GM18867 (cell line): ENCODE results near the gene ULBP2.
"Not testable (repeated sequence)": the region's sequence is repeated elsewhere in the genome, so short reads cannot be mapped to it uniquely, and the experiment has no call there.

Source experiments
- ATAC-seq: cut with Tn5 transposase; IDR thresholded peaks from one replicate; pipeline ENCODE4 v1.9.1; 2021; ENCODE audit warnings: mild to moderate bottlenecking, moderate library complexity; ENCODE audit not compliant: unreplicated experiment

Gene ULBP2

GRCh38 chr6:149948616-149949015 is 6.8 kb downstream of the ULBP2 start:
- no peak for ATAC-seq

DNA sequence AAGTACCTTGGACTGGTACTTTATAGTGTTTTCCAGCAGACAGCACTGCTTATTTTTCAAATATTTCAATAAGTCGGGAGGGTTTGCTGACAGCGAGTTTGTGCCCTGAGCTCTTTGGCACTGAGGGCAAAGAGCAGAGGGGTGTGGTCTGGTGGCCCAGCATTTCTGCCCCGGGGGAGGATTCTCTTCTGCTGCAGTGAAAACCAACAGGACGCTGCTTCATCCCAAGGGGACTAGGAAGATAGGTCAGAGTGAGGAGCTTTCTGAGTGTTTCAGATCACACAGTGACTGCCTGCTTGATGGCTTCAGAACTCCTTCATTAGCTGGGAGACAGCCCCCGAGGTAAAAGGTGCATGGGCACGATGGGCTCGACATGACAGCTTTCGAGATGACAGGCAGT is 8.6 kb downstream of the ULBP2 start:
- no peak for ATAC-seq

DNA sequence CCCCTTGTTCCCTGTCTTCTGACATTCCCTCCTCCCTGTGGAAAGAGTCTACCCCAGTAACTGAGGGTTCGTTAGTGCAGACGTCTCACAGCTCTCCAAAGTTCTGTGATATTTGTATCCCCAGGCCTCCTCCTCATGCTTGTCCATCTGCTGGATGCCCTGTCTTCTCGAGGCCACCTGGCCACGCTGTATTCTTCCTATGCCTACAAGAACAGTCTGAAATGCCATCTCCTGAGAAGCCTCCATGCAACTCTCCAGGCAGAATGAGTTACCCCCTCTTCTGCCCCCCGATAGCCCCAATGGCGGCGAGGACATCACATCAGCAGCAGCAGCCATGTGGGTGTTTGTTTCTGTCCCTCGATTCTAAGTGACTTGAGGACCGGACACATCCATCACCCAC is 9.3 kb downstream of the ULBP2 start:
- no peak for ATAC-seq

DNA sequence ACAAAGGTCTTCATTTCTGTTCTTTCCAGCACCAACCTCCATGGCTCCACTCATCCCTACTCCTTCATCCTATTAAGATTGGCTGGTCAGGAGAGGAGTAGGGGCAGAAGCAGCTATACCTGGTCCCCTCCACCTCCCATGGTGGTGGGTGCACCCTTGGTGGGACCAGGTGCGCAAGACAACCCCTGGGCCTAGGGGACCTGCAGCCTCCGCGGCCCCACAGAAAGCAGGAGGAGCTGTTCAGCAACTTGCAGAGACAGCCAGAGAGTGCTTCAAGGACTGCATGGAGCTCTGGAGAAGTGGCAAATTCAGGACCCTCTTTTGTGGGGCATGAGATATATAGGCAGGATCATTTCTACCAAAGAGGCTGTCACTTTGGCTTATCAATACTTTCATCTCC is 9.8 kb downstream of the ULBP2 start:
- ATAC-seq: no peak

GRCh38 chr6:149953390-149953789 is 11.6 kb downstream of the ULBP2 start:
- ATAC-seq: not testable (repeated sequence)

DNA sequence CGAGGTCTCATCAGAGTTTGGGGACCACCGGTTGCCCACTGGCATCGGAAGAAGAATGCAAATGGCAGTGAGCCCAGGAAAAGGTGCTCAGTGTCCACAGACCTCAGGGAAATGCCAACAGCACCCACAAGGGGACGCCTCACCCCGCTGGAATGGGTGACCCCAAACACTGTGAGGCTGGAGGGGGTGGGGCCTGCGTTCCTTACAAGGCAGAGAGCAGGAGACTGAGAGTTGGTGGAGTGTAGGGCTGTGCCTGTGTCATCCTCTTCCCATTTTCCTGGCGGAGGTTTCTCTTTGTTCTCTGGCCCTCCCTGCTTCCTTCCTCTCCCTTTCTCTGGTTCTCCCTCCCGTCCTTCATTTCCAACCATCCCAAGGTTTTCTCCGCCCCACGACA is 12.1 kb downstream of the ULBP2 start:
- not testable (repeated sequence) for ATAC-seq

DNA sequence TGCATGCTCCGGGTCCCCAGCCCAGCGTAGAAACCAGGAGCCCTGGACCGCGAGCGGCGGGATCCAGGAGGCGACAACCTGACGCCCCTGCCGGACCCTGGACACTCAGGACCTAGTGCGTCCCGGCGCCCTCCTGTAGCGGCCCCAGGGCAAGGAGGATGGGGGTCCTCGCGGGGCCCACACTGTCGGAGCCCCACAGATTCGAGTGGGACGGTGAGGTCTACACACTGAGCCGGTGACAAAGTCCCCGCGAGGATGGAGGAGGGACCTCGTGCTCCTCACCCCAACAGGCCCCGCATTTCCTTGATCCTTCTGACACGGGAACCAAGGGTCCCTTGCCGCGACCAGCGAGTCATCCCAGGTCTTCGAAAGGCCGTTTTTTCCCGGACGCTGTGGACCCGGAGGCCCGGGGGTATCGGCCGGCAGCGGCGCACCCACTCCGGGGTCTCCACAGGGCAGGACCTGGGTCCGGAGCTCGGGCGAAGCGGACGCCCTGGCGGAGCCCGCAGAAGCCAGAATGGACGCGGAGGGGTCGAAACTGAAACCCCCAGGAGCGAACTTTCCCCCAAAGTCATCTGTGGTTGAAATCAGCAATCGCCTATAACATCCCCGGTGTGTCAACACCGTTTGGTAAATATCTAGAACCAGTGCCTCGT is 12.6 kb downstream of the ULBP2 start:
- not testable (repeated sequence) for ATAC-seq

GRCh38 chr6:149954984-149955653 is 13.3 kb downstream of the ULBP2 start:
- ATAC-seq: not testable (repeated sequence)

DNA sequence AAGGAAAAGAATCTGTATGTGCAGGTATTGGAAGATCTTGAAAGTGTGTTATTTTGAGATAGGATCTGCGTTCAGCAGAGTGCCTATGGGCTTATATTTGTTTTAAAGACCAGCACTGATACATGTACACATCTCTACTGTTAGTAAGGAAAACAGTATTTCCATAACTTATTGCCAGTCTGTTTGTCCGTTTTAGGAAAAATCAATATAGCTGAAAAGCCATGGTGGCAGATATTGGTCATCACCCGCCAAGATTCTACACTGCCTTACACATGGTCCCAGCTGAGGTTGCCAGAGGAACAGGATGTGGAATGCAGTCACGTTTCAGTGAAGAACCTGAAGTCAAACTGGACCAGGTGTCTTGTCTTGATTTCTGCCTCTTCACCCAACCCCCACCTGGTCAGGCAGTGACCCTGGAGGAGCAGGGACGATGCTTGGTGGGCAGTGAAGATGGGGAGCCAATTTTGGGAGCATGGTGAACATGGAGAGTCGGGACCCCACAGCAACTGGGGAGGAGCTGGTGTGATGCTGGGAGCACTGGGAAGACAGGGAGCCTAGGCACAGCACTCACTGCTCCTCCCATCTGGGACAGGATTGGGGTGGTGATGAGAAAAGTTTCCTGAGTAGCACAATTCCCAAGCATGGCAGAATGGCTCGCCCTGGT is 14.0 kb downstream of the ULBP2 start:
- ATAC-seq: not testable (repeated sequence)

GRCh38 chr6:149958124-149958523 is 16.3 kb downstream of the ULBP2 start:
- ATAC-seq: not testable (repeated sequence)

DNA sequence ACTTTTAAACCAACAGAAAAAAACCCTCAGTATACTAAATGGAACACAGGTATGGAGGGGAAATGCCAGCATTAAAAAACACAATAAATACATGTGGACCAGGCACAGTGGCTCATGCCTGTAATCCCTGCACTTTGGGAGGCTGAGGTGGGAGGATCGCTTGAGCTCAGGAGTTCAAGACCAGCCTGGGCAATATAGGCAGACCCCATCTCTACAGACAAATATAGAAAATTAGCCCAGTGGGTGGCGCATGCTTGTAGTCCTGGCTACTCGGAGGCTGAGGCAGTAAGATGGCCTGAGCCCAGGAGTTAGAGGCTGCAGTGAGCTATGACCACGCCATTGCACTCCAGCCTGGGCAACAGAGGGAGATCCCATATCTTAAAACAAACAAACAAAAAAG is 18.0 kb downstream of the ULBP2 start:
- ATAC-seq: not testable (repeated sequence)

DNA sequence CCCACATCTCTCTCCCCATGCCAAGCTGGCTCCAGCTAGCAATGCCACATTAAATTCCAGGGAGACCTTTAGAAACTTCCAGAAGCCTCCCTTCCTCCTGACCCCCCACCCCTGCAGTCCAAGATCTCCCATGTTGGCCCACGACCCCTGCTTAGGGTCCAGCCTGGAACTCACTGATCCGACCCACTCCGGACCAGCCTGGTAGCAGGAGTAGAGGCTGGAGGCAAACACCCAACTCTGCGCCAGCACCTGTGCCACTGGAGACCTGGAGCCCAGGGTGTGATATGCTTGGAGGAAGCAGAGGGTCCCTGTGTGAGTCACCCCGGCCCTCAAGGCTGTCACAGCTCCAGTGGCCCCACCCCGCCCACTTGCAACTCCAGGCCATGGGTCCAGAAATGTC is 18.7 kb downstream of the ULBP2 start:
- ATAC-seq: no peak

DNA sequence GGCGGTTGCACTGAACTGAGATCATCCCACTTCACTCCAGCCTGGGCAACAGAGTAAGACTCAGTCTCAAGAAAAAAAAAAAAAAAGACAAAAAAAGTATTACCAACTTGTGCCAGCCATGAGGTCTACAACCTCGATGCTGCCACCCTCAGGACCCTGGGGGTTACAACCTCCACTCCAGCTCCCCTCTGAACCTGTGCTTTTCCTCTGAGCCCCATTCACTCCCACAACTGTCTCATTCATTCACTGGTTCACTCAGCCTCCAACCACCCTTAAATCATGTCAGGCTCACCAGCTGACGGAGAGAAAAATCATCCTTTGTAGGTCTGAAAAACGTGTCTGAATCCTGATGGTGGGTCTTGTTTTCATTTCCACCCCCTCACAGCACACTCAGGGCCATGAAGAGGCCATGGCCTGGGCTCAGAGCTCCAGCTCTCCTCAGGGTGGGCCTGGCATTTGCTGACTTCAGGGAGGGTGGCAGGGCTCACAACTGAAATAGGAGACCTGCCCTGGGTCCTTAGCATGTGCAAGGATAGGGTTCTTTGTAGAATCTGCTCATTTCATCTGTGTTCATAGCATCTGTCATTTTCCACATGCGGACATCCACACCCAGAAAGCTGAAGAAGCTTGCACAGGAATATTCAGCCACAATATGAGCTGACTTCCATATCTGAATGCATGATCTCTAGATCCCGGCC is 20.1 kb downstream of the ULBP2 start:
- ATAC-seq: no peak

GRCh38 chr6:149962461-149963211 is 20.8 kb downstream of the ULBP2 start:
- ATAC-seq: no peak

- peak; percentile 29 for ATAC-seq
These were observed 21.3 kb downstream of the ULBP2 start for GRCh38 chr6:149963212-149963461.

DNA sequence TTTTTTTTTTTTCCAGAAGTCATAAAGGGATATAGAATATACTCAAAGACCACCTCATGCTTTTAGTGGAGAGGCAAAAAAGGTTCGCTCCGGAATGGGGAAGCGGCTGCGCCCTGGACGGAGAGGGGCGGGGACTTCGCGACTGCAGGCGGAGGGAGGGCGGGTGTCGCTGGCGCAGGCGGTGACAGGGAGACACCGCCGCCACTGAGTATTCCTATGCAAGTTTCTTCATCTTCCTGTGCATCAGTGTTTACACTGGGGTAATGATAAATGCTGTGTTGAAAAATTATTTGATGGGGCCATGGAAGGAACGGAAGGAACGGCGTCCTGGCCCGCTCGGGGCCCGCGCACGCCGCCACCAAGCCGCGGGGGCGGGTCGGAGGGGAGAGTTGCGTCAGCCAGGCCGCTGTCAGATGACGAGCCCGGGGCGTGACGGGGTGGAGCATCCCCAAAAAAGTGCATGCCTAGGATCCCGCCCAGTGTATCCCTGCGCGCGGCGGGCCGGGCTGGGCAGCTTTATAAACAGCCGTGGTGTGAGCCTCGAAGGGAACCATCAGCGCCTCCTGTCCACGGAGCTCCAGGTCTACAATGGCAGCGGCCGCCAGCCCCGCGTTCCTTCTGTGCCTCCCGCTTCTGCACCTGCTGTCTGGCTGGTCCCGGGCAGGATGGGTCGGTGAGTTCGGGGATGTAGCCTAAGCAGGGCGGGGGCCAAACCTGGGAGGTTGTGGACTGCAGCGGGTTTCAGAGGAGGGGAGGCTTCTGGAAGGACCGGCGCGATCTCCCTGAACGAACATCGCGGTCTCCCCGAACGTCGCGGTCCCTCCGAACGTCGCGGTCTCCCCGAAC is 21.9 kb downstream of the ULBP2 start, which contains the start of gene ULBP1:
Gene ULBP1, plus strand, starts transcription at position 482 of the 846 bp plus-strand sequence. Its CDS starts 107 bp downstream, at position 589.
- ATAC-seq: peak; percentile 65

DNA sequence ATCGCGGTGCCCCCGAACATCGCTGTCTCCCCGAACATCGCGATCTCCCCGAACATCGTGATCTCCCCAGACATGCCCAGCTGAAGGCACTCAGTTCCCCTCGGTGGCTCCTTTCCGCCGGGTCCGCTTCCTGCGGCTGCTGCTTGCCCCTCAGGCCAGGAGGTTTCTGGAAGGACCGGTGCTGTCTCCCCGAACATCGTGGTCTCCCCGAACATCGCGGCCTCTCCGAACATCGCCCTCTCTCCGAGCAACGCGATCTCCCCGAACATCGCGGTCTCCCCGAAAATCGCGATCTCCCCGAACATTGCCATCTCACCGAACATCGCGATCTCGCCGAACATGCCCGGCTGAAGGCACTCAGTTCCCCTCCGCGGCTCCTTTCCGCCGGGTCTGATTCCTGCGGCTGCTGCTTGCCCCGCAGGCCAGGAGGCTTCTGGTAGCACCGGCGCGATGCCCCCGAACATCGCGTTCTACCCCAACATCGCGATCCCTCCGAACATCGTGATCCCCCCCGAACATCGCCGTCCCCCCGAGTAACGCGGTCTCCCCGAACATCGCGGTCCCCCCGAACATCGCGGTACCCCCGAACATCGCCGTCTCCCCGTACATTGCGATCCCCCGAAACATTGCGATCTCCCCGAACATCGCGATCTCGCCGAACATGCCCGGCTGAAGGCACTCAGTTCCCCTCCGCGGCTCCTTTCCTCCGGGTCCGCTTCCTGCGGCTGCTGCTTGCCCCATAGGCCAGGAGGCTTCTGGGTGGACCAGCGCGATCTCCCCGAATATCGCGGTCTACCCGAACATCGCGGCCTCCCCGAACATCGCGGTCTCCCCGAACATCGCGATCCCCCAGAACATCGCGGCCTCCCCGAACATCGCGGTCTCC is 22.7 kb downstream of the ULBP2 start:
- ATAC-seq: no peak

GRCh38 chr6:149965194-149966020 is 23.6 kb downstream of the ULBP2 start:
- no peak for ATAC-seq
